DND-41 (cell line): ENCODE data around the gene NDUFA12.

ENCODE experiments used
- ATAC-seq: fragments of 200-7000 bp; cut with Tn5 transposase; 3 replicates; pipeline ENCODE4 v1.9.1; 2021; ENCODE audit warnings: low read depth; ENCODE audit not compliant: insufficient read depth
- DNase-seq: peaks from one replicate; pipeline ENCODE4 v3.0.0-alpha.2; 2020
- H2AFZ ChIP-seq: 2 replicates; pipeline ENCODE4 v1.6.0; 2012; ENCODE audit warnings: low read depth, low read length
- H3K27ac ChIP-seq: 2 replicates; pipeline ENCODE4 v1.5.1; 2012; ENCODE audit warnings: low read length, inconsistent platforms
- H3K27me3 ChIP-seq: fragments of 200-600 bp; sonication (generic); 2 replicates; pipeline ENCODE4 v1.6.0; 2012; ENCODE audit warnings: low read length, mild to moderate bottlenecking, inconsistent platforms; ENCODE audit not compliant: insufficient read depth, poor library complexity
- H3K36me3 ChIP-seq: 2 replicates; pipeline ENCODE4 v1.5.1; 2012; ENCODE audit warnings: low read length, inconsistent platforms; ENCODE audit not compliant: insufficient read depth
- H3K4me1 ChIP-seq: 2 replicates; pipeline ENCODE4 v1.5.1; 2012; ENCODE audit warnings: mild to moderate bottlenecking, low read length; ENCODE audit not compliant: insufficient read depth
- H3K4me2 ChIP-seq: 2 replicates; pipeline ENCODE4 v1.6.0; 2012; ENCODE audit warnings: mild to moderate bottlenecking, moderate library complexity, low read length, inconsistent platforms; ENCODE audit not compliant: insufficient read depth
- H3K4me3 ChIP-seq, 2 experiments: fragments of 200-600 bp in 1 of 2; shearing (Covaris generic) in 1 of 2; 2 replicates each; pipeline ENCODE4 v1.5.1; 2012 to 2016; ENCODE audit warnings: inconsistent platforms in 2 of 2, low read length in 2 of 2, mild to moderate bottlenecking in 2 of 2, low read depth in 1 of 2, moderate library complexity in 1 of 2
- H3K79me2 ChIP-seq: 2 replicates; pipeline ENCODE4 v1.6.0; 2012; ENCODE audit warnings: low read length, inconsistent platforms; ENCODE audit not compliant: insufficient read depth
- H3K9ac ChIP-seq: 2 replicates; pipeline ENCODE4 v1.6.0; 2012; ENCODE audit warnings: low read depth, mild to moderate bottlenecking, inconsistent platforms, low read length, moderate library complexity
- H3K9me3 ChIP-seq: 2 replicates; pipeline ENCODE4 v1.5.1; 2012; ENCODE audit warnings: low read length, moderate library complexity, mild to moderate bottlenecking, inconsistent platforms; ENCODE audit not compliant: insufficient read depth, severe bottlenecking
- H4K20me1 ChIP-seq: 2 replicates; pipeline ENCODE4 v1.6.0; 2012; ENCODE audit warnings: low read length; ENCODE audit not compliant: insufficient read depth
- EZH2 ChIP-seq: IDR thresholded peaks from 3 replicates; pipeline ENCODE4 v1.6.1; 2012; ENCODE audit warnings: borderline replicate concordance, low read depth, mild to moderate bottlenecking, moderate library complexity, low read length, inconsistent platforms; ENCODE audit not compliant: severe bottlenecking
- TF ChIP-seq, protein P1 (sequence below): IDR thresholded peaks from 2 replicates; pipeline ENCODE4 v1.5.1; 2012; ENCODE audit warnings: borderline replicate concordance, low read length, moderate library complexity, mild to moderate bottlenecking; ENCODE audit not compliant: poor library complexity, severe bottlenecking; ENCODE audit errors: extremely low read depth

Gene NDUFA12

DNA sequence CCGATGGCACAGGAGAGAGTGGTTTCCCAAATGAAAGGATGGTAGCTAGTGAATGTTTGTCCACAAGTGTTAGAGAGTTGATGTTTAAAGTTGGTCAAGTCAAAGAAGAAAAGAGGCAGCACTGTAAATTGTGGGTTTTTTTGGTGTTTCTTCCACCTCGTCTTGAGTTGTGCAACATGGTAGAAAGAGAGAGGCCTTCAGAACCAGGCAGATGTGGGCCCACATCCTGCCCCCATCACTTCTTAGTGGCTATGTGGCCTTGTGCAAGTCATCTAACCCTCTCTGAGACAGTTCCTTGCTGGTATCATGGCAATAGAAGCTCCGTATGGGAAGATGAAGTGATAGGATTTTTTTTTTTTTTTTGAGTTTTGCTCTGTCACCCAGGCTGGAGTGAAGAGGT, 60.8 kb downstream of the NDUFA12 start:
- Histone ChIP-seq H3K27me3 (no peaks in the 10 kb centered on the region), H2AFZ (no peak overlapping the region), H3K4me2 (no peak overlapping the region), H4K20me1 (no peaks in the 10 kb centered on the region), H3K27ac (0 out of 2 replicates have a peak overlapping the region, but pooled peaks have one; percentile 46), H3K79me2 (no peaks in the 10 kb centered on the region), H3K9me3 (no peaks in the 10 kb centered on the region), H3K36me3 (no peaks in the 10 kb centered on the region), H3K4me3 (no peak overlapping the region), H3K4me1 (peaks cover 12% of the 10 kb centered on the region), H3K9ac (no peak overlapping the region)
- TF ChIP-seq, protein P1, sequence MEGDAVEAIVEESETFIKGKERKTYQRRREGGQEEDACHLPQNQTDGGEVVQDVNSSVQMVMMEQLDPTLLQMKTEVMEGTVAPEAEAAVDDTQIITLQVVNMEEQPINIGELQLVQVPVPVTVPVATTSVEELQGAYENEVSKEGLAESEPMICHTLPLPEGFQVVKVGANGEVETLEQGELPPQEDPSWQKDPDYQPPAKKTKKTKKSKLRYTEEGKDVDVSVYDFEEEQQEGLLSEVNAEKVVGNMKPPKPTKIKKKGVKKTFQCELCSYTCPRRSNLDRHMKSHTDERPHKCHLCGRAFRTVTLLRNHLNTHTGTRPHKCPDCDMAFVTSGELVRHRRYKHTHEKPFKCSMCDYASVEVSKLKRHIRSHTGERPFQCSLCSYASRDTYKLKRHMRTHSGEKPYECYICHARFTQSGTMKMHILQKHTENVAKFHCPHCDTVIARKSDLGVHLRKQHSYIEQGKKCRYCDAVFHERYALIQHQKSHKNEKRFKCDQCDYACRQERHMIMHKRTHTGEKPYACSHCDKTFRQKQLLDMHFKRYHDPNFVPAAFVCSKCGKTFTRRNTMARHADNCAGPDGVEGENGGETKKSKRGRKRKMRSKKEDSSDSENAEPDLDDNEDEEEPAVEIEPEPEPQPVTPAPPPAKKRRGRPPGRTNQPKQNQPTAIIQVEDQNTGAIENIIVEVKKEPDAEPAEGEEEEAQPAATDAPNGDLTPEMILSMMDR = no peak
- no peak for TF ChIP-seq EZH2
- ATAC-seq (0 out of 3 replicates have a peak, but pooled peaks have one; percentile 25), DNase-seq (peak; percentile 18)

- no peak overlapping the region for H3K4me3 ChIP-seq
- H3K27me3 ChIP-seq = no peaks in the 10 kb centered on the region
- H3K4me2 ChIP-seq = no peak overlapping the region
- no peaks in the 10 kb centered on the region for H4K20me1 ChIP-seq
- peaks cover 12% of the 10 kb centered on the region for H3K4me1 ChIP-seq
- H3K79me2 ChIP-seq = no peaks in the 10 kb centered on the region
- no peak overlapping the region for H3K27ac ChIP-seq
- H3K36me3 ChIP-seq = no peaks in the 10 kb centered on the region
- no peak for TF ChIP-seq EZH2
- TF ChIP-seq, protein P1 = no peak
- no peak overlapping the region for H2AFZ ChIP-seq
- ATAC-seq = no peak
- no peak for DNase-seq
- no peak overlapping the region for H3K9ac ChIP-seq
- no peaks in the 10 kb centered on the region for H3K9me3 ChIP-seq
These were observed 62.0 kb downstream of the NDUFA12 start for GRCh38 chr12:94941440-94941862.

DNA sequence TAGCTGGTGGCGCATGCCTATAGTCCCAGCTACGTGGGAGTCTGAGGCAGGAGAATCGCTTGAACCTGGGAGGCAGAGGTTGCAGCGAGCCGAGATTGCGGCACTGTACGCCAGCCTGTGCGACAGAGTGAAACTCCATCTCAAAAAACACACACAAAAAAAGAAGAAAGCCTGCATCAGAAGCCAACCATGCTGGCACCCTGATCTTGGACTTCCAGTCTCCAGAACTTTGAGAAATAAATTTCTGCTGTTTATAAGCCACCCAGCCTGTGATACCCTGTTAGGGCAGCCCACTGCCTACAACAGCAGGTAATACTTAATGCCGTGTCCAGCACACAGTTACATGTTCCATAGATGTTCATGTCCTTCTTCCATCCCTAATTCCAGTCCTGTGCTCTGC, 62.7 kb downstream of the NDUFA12 start:
- H3K27ac ChIP-seq = no peak overlapping the region
- no peak for TF ChIP-seq EZH2
- TF ChIP-seq, protein P1 = no peak
- no peaks in the 10 kb centered on the region for H3K79me2 ChIP-seq
- no peak overlapping the region for H3K9ac ChIP-seq
- H3K36me3 ChIP-seq = no peaks in the 10 kb centered on the region
- H3K4me1 ChIP-seq = peaks cover 12% of the 10 kb centered on the region
- no peak for ATAC-seq
- H3K9me3 ChIP-seq = no peaks in the 10 kb centered on the region
- H3K4me3 ChIP-seq = no peak overlapping the region
- DNase-seq = no peak
- H3K27me3 ChIP-seq = no peaks in the 10 kb centered on the region
- H4K20me1 ChIP-seq = no peaks in the 10 kb centered on the region
- no peak overlapping the region for H3K4me2 ChIP-seq
- H2AFZ ChIP-seq = no peak overlapping the region

- ATAC-seq (peak; percentile 40; the same call in 2 of the 3 replicates), DNase-seq (no peak)
- no peak overlapping the region for H2AFZ ChIP-seq
- TF ChIP-seq EZH2 = no peak
- TF ChIP-seq, protein P1 = no peak
- peaks cover 3% of the 10 kb centered on the region for H3K4me1 ChIP-seq
- no peaks in the 10 kb centered on the region for H3K27me3 ChIP-seq
- H3K9me3 ChIP-seq = no peaks in the 10 kb centered on the region
- no peak overlapping the region for H3K4me2 ChIP-seq
- no peak overlapping the region for H3K9ac ChIP-seq
- H3K79me2 ChIP-seq = no peaks in the 10 kb centered on the region
- no peaks in the 10 kb centered on the region for H3K36me3 ChIP-seq
- no peak overlapping the region for H3K4me3 ChIP-seq
- no peak overlapping the region for H3K27ac ChIP-seq
- H4K20me1 ChIP-seq = no peaks in the 10 kb centered on the region
These were observed 64.9 kb downstream of the NDUFA12 start for GRCh38 chr12:94938583-94938982.
